Heart left ventricle (tissue), 13 donors: ENCODE data around the gene RGS9.

ENCODE experiments used
- POLR2A ChIP-seq, 2 donors: fragments of 450-650 bp; IDR thresholded peaks; one replicate each; pipeline ENCODE4 v1.6.1; 2017; ENCODE audit warnings: antibody characterized with exemption in 2 of 2, mild to moderate bottlenecking in 2 of 2, moderate library complexity in 2 of 2
- TF ChIP-seq, protein P1 (sequence below), 12 donors: fragments of 200-600 bp; sonication (generic) in 4 of 12; IDR thresholded peaks; one replicate each; pipeline versions ENCODE4 v1.5.0 to v1.8.0; 2018 to 2022; ENCODE audit warnings: antibody characterized with exemption in 12 of 12, mild to moderate bottlenecking in 5 of 12
- donor health status: ischemic (EF 13 %, LVEDD 7.1; RV severe dilation, severe dysfunction).
- donor health status: DM: no; HTN: yes; CAD: no.
- donor health status: DM: no; HTN: no; CAD: no.
- donor health status: ischemic (EF 25% LVEDD 6.9; RV normal size, moderate dysfunction).
- donor health status: ischemic (EF 25% LVEDD 5.7; RV mildly dilated, moderate dysfunction).
- donor health status: ischemic (EF 35%, LVEDD 5.7; RV mildly dilated, moderate dysfunction).
- donor health status: nonischemic (EF 11% LVEDD 7.7; RV severe dilation, severe dysfunction).
- donor health status: DM: yes; HTN: yes; CAD: no.
- donor health status: PGD.
- donor health status: ischemic (EF 29% LVEDD 5.4; RV normal size, mild dysfunction).
- donor health status: nonischemic (EF 23%, LVEDD 6.1; RV moderate dilation, normal function).

GRCh38 chr17:65123757-65124675 lies 13.2 kb upstream of the RGS9 start:
- TF ChIP-seq, protein P1, sequence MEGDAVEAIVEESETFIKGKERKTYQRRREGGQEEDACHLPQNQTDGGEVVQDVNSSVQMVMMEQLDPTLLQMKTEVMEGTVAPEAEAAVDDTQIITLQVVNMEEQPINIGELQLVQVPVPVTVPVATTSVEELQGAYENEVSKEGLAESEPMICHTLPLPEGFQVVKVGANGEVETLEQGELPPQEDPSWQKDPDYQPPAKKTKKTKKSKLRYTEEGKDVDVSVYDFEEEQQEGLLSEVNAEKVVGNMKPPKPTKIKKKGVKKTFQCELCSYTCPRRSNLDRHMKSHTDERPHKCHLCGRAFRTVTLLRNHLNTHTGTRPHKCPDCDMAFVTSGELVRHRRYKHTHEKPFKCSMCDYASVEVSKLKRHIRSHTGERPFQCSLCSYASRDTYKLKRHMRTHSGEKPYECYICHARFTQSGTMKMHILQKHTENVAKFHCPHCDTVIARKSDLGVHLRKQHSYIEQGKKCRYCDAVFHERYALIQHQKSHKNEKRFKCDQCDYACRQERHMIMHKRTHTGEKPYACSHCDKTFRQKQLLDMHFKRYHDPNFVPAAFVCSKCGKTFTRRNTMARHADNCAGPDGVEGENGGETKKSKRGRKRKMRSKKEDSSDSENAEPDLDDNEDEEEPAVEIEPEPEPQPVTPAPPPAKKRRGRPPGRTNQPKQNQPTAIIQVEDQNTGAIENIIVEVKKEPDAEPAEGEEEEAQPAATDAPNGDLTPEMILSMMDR (IDR thresholded peaks at IDR 0.05): no peak
- TF ChIP-seq POLR2A (IDR thresholded peaks at IDR 0.05): no peak
